ENCODE measurements around the gene TMEM44.

Gene TMEM44

GRCh38 chr3:194659778-194660177 is 26.6 kb upstream of the TMEM44 start:
- Histone ChIP-seq H3K4ac (ENCODE audit: low read length) (no peak overlapping the region), H3K14ac (ENCODE audit: low read length) (no peak overlapping the region), H2BK5ac (ENCODE audit: low read length) (no peak overlapping the region), H3K4me2 (ENCODE audit: insufficient read depth, low read length, poor library complexity, severe bottlenecking) (no peak overlapping the region), H3K23ac (ENCODE audit: low read depth, low read length, poor library complexity) (no peak overlapping the region), H3K79me1 (ENCODE audit: low read depth, low read length) (no peaks in the 10 kb centered on the region), H3K4me1 (ENCODE audit: control insufficient read depth in 2 of 2, insufficient read depth in 1 of 2, low read depth in 1 of 2, low read length in 2 of 2) (no peaks in the 10 kb centered on the region), H2BK120ac (ENCODE audit: low read depth, low read length) (no peak overlapping the region), H2BK12ac (ENCODE audit: low read length) (no peak overlapping the region), H3K36me3 (replicated peaks in 1 of 2; ENCODE audit: control insufficient read depth in 2 of 2, insufficient read depth in 2 of 2, low read length in 2 of 2) (peaks cover 13 to 76% of the 10 kb centered on the region in 2 donors), H2BK15ac (ENCODE audit: low read length) (no peak overlapping the region), H3K4me3 (ENCODE audit: low read length in 2 of 2) (no peak overlapping the region), H2AK5ac (ENCODE audit: low read depth, low read length) (no peak overlapping the region), H3K27ac (replicated peaks; ENCODE audit: low read length) (no peak overlapping the region), H3K9me3 (replicated peaks in 1 of 2; ENCODE audit: control insufficient read depth in 2 of 2, insufficient read depth in 1 of 2, low read depth in 1 of 2, low read length in 2 of 2) (no peaks in the 10 kb centered on the region), H4K8ac (ENCODE audit: low read depth, low read length) (no peak overlapping the region), H3K9ac (ENCODE audit: low read depth, low read length, poor library complexity) (no peak overlapping the region), H4K91ac (ENCODE audit: low read depth, low read length, poor library complexity) (no peak overlapping the region), H3K18ac (ENCODE audit: low read length) (no peak overlapping the region), H3K27me3 (ENCODE audit: control insufficient read depth in 3 of 3, insufficient read depth in 3 of 3, low read depth in 1 of 3, low read length in 3 of 3) (no peaks in the 10 kb centered on the region), H2AFZ (ENCODE audit: low read length) (no peak overlapping the region)
- no CpG with 5 or more reads among the region's 7 CpGs for WGBS, 2 donors (ENCODE audit: extremely low coverage in 2 of 2, insufficient read length in 2 of 2, insufficient replicate concordance in 1 of 2)
- DNase-seq (ENCODE audit: low spot score): no peak

GRCh38 chr3:194658477-194659242 is 25.4 kb upstream of the TMEM44 start:
- Histone ChIP-seq H2BK15ac (ENCODE audit: low read length) (no peak overlapping the region), H3K23ac (ENCODE audit: low read depth, low read length, poor library complexity) (no peak overlapping the region), H3K9ac (ENCODE audit: low read depth, low read length, poor library complexity) (no peak overlapping the region), H2BK120ac (ENCODE audit: low read depth, low read length) (no peak overlapping the region), H3K4me3 (ENCODE audit: low read length in 2 of 2) (no peak overlapping the region), H3K27ac (replicated peaks; ENCODE audit: low read length) (no peak overlapping the region), H4K8ac (ENCODE audit: low read depth, low read length) (no peak overlapping the region), H2BK12ac (ENCODE audit: low read length) (no peak overlapping the region), H2BK5ac (ENCODE audit: low read length) (no peak overlapping the region), H2AK5ac (ENCODE audit: low read depth, low read length) (no peak overlapping the region), H3K18ac (ENCODE audit: low read length) (no peak overlapping the region), H4K91ac (ENCODE audit: low read depth, low read length, poor library complexity) (no peak overlapping the region), H3K9me3 (replicated peaks in 1 of 2; ENCODE audit: control insufficient read depth in 2 of 2, insufficient read depth in 1 of 2, low read depth in 1 of 2, low read length in 2 of 2) (no peaks in the 10 kb centered on the region), H3K79me1 (ENCODE audit: low read depth, low read length) (peaks cover 2% of the 10 kb centered on the region), H3K4ac (ENCODE audit: low read length) (no peak overlapping the region), H3K4me2 (ENCODE audit: insufficient read depth, low read length, poor library complexity, severe bottlenecking) (no peak overlapping the region), H3K14ac (ENCODE audit: low read length) (no peak overlapping the region), H3K36me3 (replicated peaks in 1 of 2; ENCODE audit: control insufficient read depth in 2 of 2, insufficient read depth in 2 of 2, low read length in 2 of 2) (peaks cover 15 to 78% of the 10 kb centered on the region in 2 donors), H3K27me3 (ENCODE audit: control insufficient read depth in 3 of 3, insufficient read depth in 3 of 3, low read depth in 1 of 3, low read length in 3 of 3) (no peaks in the 10 kb centered on the region), H3K4me1 (ENCODE audit: control insufficient read depth in 2 of 2, insufficient read depth in 1 of 2, low read depth in 1 of 2, low read length in 2 of 2) (no peaks in the 10 kb centered on the region), H2AFZ (ENCODE audit: low read length) (no peak overlapping the region)
- no peak for DNase-seq (ENCODE audit: low spot score)
- WGBS, 2 donors (ENCODE audit: extremely low coverage in 2 of 2, insufficient read length in 2 of 2, insufficient replicate concordance in 1 of 2): no CpG with 5 or more reads among the region's 5 CpGs

- Histone ChIP-seq H3K4me1 (ENCODE audit: control insufficient read depth in 2 of 2, insufficient read depth in 1 of 2, low read depth in 1 of 2, low read length in 2 of 2) (no peaks in the 10 kb centered on the region), H3K18ac (ENCODE audit: low read length) (no peak overlapping the region), H2BK120ac (ENCODE audit: low read depth, low read length) (no peak overlapping the region), H3K4me2 (ENCODE audit: insufficient read depth, low read length, poor library complexity, severe bottlenecking) (no peak overlapping the region), H4K91ac (ENCODE audit: low read depth, low read length, poor library complexity) (no peak overlapping the region), H3K9ac (ENCODE audit: low read depth, low read length, poor library complexity) (no peak overlapping the region), H3K4ac (ENCODE audit: low read length) (no peak overlapping the region), H2BK12ac (ENCODE audit: low read length) (no peak overlapping the region), H2BK15ac (ENCODE audit: low read length) (no peak overlapping the region), H3K79me1 (ENCODE audit: low read depth, low read length) (peaks cover 3% of the 10 kb centered on the region), H4K8ac (ENCODE audit: low read depth, low read length) (no peak overlapping the region), H2AFZ (ENCODE audit: low read length) (no peak overlapping the region), H3K4me3 (ENCODE audit: low read length in 2 of 2) (no peak overlapping the region), H2AK5ac (ENCODE audit: low read depth, low read length) (no peak overlapping the region), H2BK5ac (ENCODE audit: low read length) (no peak overlapping the region), H3K27ac (replicated peaks; ENCODE audit: low read length) (no peak overlapping the region), H3K14ac (ENCODE audit: low read length) (no peak overlapping the region), H3K27me3 (ENCODE audit: control insufficient read depth in 3 of 3, insufficient read depth in 3 of 3, low read depth in 1 of 3, low read length in 3 of 3) (no peaks in the 10 kb centered on the region), H3K23ac (ENCODE audit: low read depth, low read length, poor library complexity) (no peak overlapping the region), H3K9me3 (replicated peaks in 1 of 2; ENCODE audit: control insufficient read depth in 2 of 2, insufficient read depth in 1 of 2, low read depth in 1 of 2, low read length in 2 of 2) (no peaks in the 10 kb centered on the region), H3K36me3 (replicated peaks in 1 of 2; ENCODE audit: control insufficient read depth in 2 of 2, insufficient read depth in 2 of 2, low read length in 2 of 2) (peaks cover 20 to 83% of the 10 kb centered on the region in 2 donors)
- no CpG with 5 or more reads among the region's 7 CpGs for WGBS, 2 donors (ENCODE audit: extremely low coverage in 2 of 2, insufficient read length in 2 of 2, insufficient replicate concordance in 1 of 2)
- no peak for DNase-seq (ENCODE audit: low spot score)
These were observed 24.2 kb upstream of the TMEM44 start for GRCh38 chr3:194657439-194657838.

- no CpG with 5 or more reads among the region's 5 CpGs for WGBS, 2 donors (ENCODE audit: extremely low coverage in 2 of 2, insufficient read length in 2 of 2, insufficient replicate concordance in 1 of 2)
- Histone ChIP-seq H3K79me1 (ENCODE audit: low read depth, low read length) (peaks cover 3% of the 10 kb centered on the region), H3K23ac (ENCODE audit: low read depth, low read length, poor library complexity) (no peak overlapping the region), H3K9me3 (replicated peaks in 1 of 2; ENCODE audit: control insufficient read depth in 2 of 2, insufficient read depth in 1 of 2, low read depth in 1 of 2, low read length in 2 of 2) (no peaks in the 10 kb centered on the region), H3K4me3 (ENCODE audit: low read length in 2 of 2) (no peak overlapping the region), H3K27ac (replicated peaks; ENCODE audit: low read length) (no peak overlapping the region), H3K4me1 (ENCODE audit: control insufficient read depth in 2 of 2, insufficient read depth in 1 of 2, low read depth in 1 of 2, low read length in 2 of 2) (no peaks in the 10 kb centered on the region), H2AK5ac (ENCODE audit: low read depth, low read length) (no peak overlapping the region), H4K91ac (ENCODE audit: low read depth, low read length, poor library complexity) (no peak overlapping the region), H3K36me3 (replicated peaks in 1 of 2; ENCODE audit: control insufficient read depth in 2 of 2, insufficient read depth in 2 of 2, low read length in 2 of 2) (peaks cover 27 to 87% of the 10 kb centered on the region in 2 donors), H2BK15ac (ENCODE audit: low read length) (no peak overlapping the region), H4K8ac (ENCODE audit: low read depth, low read length) (no peak overlapping the region), H3K18ac (ENCODE audit: low read length) (no peak overlapping the region), H3K14ac (ENCODE audit: low read length) (no peak overlapping the region), H2BK5ac (ENCODE audit: low read length) (no peak overlapping the region), H3K4ac (ENCODE audit: low read length) (no peak overlapping the region), H3K9ac (ENCODE audit: low read depth, low read length, poor library complexity) (no peak overlapping the region), H3K27me3 (ENCODE audit: control insufficient read depth in 3 of 3, insufficient read depth in 3 of 3, low read depth in 1 of 3, low read length in 3 of 3) (no peaks in the 10 kb centered on the region), H2BK12ac (ENCODE audit: low read length) (no peak overlapping the region), H2BK120ac (ENCODE audit: low read depth, low read length) (no peak overlapping the region), H3K4me2 (ENCODE audit: insufficient read depth, low read length, poor library complexity, severe bottlenecking) (no peak overlapping the region), H2AFZ (ENCODE audit: low read length) (no peak overlapping the region)
- no peak for DNase-seq (ENCODE audit: low spot score)
These were observed 21.2 kb upstream of the TMEM44 start for GRCh38 chr3:194654443-194654842.

All from neuronal stem cell (in vitro differentiated cells).